HFFc6 (cell line): ENCODE measurements around the gene NEU2. TPM values are rescaled to one million over a fixed set of nuclear protein-coding genes. Genes with fewer than 3 reads are reported as not detected.
"Not testable (repeated sequence)": the region's sequence is repeated elsewhere in the genome, so short reads cannot be mapped to it uniquely, and the experiment has no call there.

Source experiments
- DNase-seq: peaks from one replicate; pipeline ENCODE4 v3.0.0-alpha.2; 2018
- H3K27ac Mint-ChIP-seq: 2 replicates; pipeline ENCODE4 v1.8.0; 2020; ENCODE audit warnings: mild to moderate bottlenecking, mixed read lengths
- H3K27me3 Mint-ChIP-seq: 2 replicates; pipeline ENCODE4 v1.8.0; 2021; ENCODE audit warnings: mild to moderate bottlenecking, moderate library complexity, mixed read lengths; ENCODE audit not compliant: insufficient read depth
- H3K36me3 Mint-ChIP-seq: 2 replicates; pipeline ENCODE4 v1.8.0; 2021; ENCODE audit warnings: low read depth, mixed read lengths
- H3K4me1 Mint-ChIP-seq: 2 replicates; pipeline ENCODE4 v1.8.0; 2020; ENCODE audit warnings: low read depth, mixed read lengths
- H3K4me3 Mint-ChIP-seq: 2 replicates; pipeline ENCODE4 v1.8.0; 2020; ENCODE audit warnings: mild to moderate bottlenecking, moderate library complexity, mixed read lengths
- H3K9me3 Mint-ChIP-seq: 2 replicates; pipeline ENCODE4 v1.8.0; 2020; ENCODE audit warnings: mild to moderate bottlenecking, mixed read lengths
- CTCF ChIP-seq: fragments of 200-600 bp; sonication (generic); IDR thresholded peaks from 2 replicates; pipeline ENCODE4 v1.5.0; 2021; ENCODE audit warnings: antibody characterized with exemption, mild to moderate bottlenecking
- total RNA-seq, 6 experiments: library from RNA; stranded (reverse); fragmentation: NEBNext Ultra II Directional; extraction: Animal tissue kit (Norgen Biotek cat#: 25700); gene quantifications; 2 replicates in 1 of 6; 3 replicates in 5 of 6; pipeline ENCODE4 v1.2.3, GENCODE V29; 2021

The NEU2 gene
- total RNA-seq, 6 experiments from 2014 or later: not detected

- Mint-ChIP-seq H3K4me1 (peaks cover 9% of the 10 kb centered on the region), H3K36me3 (no peaks in the 10 kb centered on the region), H3K4me3 (no peak overlapping the region), H3K27me3 (peaks cover 19% of the 10 kb centered on the region), H3K27ac (no peak overlapping the region), H3K9me3 (no peaks in the 10 kb centered on the region)
- TF ChIP-seq CTCF: no peak
- no peak for DNase-seq
These were observed 32.2 kb downstream of the NEU2 start for GRCh38 chr2:233064530-233065199.

GRCh38 chr2:233065200-233065589, 32.7 kb downstream of the NEU2 start:
- not testable (repeated sequence) for H3K36me3 Mint-ChIP-seq, H3K4me1 Mint-ChIP-seq, H3K9me3 Mint-ChIP-seq, H3K4me3 Mint-ChIP-seq, H3K27ac Mint-ChIP-seq, DNase-seq
- peaks cover 17% of the 10 kb centered on the region for H3K27me3 Mint-ChIP-seq

DNA sequence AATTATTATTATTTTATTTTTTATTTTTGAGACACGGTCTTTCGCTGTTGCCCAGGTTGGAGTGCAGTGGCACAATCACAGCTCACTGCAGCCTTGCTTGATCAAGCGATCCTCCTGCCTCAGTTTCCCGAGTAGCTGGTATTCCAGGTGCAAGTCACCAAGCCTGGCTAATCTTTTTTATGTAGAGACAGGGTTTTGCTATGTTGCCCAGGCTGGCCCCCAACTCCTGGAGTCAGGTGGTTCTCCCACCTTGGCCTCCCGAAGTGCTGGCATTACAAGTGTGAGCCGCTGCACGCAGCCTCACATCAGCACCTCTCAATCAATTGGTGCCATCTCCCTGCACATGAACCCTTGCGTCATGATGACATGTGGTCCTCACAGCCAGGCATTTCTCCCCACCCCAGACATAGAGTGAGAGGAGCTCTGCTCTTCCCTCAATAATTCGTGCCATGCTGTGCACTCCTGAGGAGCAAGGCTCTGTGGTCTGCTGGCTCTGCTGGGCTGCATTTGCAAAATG, 33.5 kb downstream of the NEU2 start:
- Mint-ChIP-seq H3K36me3 (no peaks in the 10 kb centered on the region), H3K27me3 (peaks cover 17% of the 10 kb centered on the region), H3K27ac (no peak overlapping the region), H3K4me3 (no peak overlapping the region), H3K4me1 (peaks cover 9% of the 10 kb centered on the region), H3K9me3 (no peaks in the 10 kb centered on the region)
- TF ChIP-seq CTCF: no peak
- no peak for DNase-seq

DNA sequence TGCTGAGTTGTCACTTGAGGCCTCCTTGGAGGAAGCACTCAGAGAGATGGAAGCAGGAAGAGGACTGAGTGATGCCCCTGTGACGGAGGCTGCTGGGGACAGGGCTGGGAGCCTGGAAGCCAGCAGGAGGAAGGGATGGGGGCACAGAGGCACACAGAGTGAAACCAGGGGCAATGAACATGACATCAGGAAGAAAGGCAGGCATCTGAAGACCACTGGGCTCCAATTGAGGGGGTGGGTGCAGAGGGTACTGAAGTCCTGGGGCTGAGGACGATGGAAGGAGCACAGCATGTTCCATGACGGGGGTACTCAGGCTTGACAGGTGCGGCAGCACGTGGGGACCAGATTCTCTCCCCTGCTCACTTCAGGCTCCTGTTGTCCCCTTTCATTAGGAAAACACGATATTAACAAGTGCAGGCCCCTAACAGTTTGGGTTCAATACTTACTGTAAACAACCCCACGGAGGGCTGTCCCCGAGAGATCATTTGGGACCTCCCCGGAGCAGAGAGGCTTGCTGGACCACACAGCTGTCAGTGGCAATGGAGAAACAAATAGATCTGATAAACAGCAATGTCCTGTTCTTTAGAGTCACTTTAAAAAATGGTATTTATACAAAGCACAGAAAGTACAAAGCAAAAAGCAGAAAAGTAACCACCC, 36.4 kb downstream of the NEU2 start:
- no peak for TF ChIP-seq CTCF
- Mint-ChIP-seq H3K27ac (no peak overlapping the region), H3K27me3 (peaks cover 16% of the 10 kb centered on the region), H3K9me3 (peaks cover 6% of the 10 kb centered on the region), H3K4me3 (no peak overlapping the region), H3K4me1 (peaks cover 9% of the 10 kb centered on the region), H3K36me3 (no peaks in the 10 kb centered on the region)
- no peak for DNase-seq

GRCh38 chr2:233072838-233073237, 40.4 kb downstream of the NEU2 start:
- Mint-ChIP-seq H3K27me3 (peaks cover 11% of the 10 kb centered on the region), H3K9me3 (peaks cover 6% of the 10 kb centered on the region), H3K4me1 (no peaks in the 10 kb centered on the region), H3K36me3 (no peaks in the 10 kb centered on the region), H3K4me3 (no peak overlapping the region), H3K27ac (no peak overlapping the region)
- no peak for TF ChIP-seq CTCF
- DNase-seq: no peak

DNA sequence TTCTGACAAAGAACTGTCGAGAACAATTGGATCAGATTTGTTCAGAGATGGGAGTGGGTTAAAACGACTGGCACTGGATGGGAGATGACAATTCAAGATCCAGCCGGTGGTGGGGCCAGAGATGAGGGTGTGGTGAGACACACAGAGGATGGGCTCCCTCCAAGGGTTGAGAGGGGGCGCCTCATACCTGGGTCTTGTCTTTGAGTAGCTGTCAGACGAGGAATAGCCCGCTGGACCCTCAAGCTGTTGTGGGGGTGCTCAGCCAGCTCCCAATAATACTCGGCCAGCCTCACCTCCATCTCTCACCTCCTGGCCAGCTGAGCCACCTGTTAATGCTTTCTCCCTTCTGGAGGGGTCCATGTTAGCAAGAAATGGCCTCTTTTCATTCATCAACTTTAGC, 41.6 kb downstream of the NEU2 start:
- TF ChIP-seq CTCF: no peak
- H3K9me3 Mint-ChIP-seq: peaks cover 6% of the 10 kb centered on the region
- no peaks in the 10 kb centered on the region for H3K36me3 Mint-ChIP-seq
- no peak overlapping the region for H3K27ac Mint-ChIP-seq
- H3K27me3 Mint-ChIP-seq: peaks cover 6% of the 10 kb centered on the region
- no peak overlapping the region for H3K4me3 Mint-ChIP-seq
- no peaks in the 10 kb centered on the region for H3K4me1 Mint-ChIP-seq
- DNase-seq: no peak
